Ishikawa (cell line): ENCODE results near the gene DARS1.
A peak's percentile ranks its signal among the peaks of the same experiment; 100 is the strongest.

Source experiments
- CEBPB ChIP-seq: IDR thresholded peaks from 2 replicates; pipeline ENCODE4 v1.6.1; 2012
- CREB1 ChIP-seq: IDR thresholded peaks from 2 replicates; pipeline ENCODE4 v1.6.1; 2012; ENCODE audit warnings: low read depth
- EGR1 ChIP-seq: IDR thresholded peaks from 2 replicates; pipeline ENCODE4 v1.6.1; 2012
- EP300 ChIP-seq: IDR thresholded peaks from 2 replicates; pipeline ENCODE4 v1.6.1; 2012; ENCODE audit warnings: borderline replicate concordance
- FOXM1 ChIP-seq: IDR thresholded peaks from 2 replicates; pipeline ENCODE4 v1.6.1; 2012; ENCODE audit warnings: low read depth, borderline replicate concordance
- NFIC ChIP-seq: IDR thresholded peaks from 2 replicates; pipeline ENCODE4 v1.6.1; 2012
- RAD21 ChIP-seq: IDR thresholded peaks from 2 replicates; pipeline ENCODE4 v1.6.1; 2012; ENCODE audit warnings: low read depth
- TAF1 ChIP-seq: IDR thresholded peaks from 2 replicates; pipeline ENCODE4 v1.6.1; 2012; ENCODE audit warnings: low read depth, mild to moderate bottlenecking
- TEAD4 ChIP-seq: IDR thresholded peaks from 2 replicates; pipeline ENCODE4 v1.6.1; 2012
- YY1 ChIP-seq: IDR thresholded peaks from 2 replicates; pipeline ENCODE4 v1.6.1; 2012; ENCODE audit warnings: low read depth
- TF ChIP-seq, protein P1 (sequence below): IDR thresholded peaks from 2 replicates; pipeline ENCODE4 v1.6.1; 2012
- TF ChIP-seq, protein P2 (sequence below): IDR thresholded peaks from 2 replicates; pipeline ENCODE4 v1.6.1; 2012; ENCODE audit warnings: low read depth, mild to moderate bottlenecking
- TF ChIP-seq, protein P3 (sequence below): IDR thresholded peaks from 2 replicates; pipeline ENCODE4 v1.6.1; 2012

DNA sequence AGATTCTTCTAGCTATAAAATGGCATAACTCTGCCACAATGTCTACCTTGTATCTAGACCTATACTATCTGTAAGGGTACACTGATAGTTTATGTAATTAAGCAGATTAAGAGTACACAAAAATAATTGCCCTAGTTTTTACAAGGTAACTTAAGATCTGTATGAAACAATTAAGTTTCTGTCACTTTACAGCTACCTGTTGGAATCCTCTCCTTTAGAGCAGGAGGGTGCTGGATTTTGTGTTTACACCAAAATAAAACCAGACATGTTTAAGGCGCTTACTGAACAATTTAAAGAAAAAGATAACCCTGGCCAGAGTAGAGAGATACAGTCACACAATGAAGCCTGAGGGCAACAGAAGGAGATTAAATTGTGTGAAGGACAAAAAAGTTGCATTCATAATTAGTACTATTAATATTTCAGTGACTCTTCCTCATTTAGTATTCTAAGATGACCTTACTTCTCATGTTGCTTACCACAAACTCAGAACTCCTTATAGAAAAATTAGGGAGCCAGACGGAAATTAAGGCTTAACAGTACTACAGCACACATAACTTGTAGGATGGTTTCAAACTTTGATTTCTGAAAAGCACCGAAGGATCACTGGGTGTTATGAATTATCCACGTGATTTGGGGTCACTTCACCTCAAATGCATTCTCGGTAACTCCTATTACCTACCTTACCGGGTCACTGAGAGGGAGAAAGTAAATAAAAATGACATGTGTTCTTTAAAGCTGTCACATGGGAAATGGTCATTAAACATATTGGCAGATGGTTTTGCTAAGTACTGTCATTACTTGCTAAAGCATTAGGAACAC lies 1.0 kb downstream of the DARS1 start:
- no peak for TF ChIP-seq YY1
- no peak for TF ChIP-seq TAF1
- TF ChIP-seq CEBPB, result no peak
- no peak for TF ChIP-seq EP300
- no peak for TF ChIP-seq RAD21
- no peak for TF ChIP-seq TEAD4
- TF ChIP-seq CREB1, result no peak
- TF ChIP-seq, protein P1, sequence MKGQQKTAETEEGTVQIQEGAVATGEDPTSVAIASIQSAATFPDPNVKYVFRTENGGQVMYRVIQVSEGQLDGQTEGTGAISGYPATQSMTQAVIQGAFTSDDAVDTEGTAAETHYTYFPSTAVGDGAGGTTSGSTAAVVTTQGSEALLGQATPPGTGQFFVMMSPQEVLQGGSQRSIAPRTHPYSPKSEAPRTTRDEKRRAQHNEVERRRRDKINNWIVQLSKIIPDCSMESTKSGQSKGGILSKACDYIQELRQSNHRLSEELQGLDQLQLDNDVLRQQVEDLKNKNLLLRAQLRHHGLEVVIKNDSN, result no peak
- no peak for TF ChIP-seq NFIC
- TF ChIP-seq, protein P2, sequence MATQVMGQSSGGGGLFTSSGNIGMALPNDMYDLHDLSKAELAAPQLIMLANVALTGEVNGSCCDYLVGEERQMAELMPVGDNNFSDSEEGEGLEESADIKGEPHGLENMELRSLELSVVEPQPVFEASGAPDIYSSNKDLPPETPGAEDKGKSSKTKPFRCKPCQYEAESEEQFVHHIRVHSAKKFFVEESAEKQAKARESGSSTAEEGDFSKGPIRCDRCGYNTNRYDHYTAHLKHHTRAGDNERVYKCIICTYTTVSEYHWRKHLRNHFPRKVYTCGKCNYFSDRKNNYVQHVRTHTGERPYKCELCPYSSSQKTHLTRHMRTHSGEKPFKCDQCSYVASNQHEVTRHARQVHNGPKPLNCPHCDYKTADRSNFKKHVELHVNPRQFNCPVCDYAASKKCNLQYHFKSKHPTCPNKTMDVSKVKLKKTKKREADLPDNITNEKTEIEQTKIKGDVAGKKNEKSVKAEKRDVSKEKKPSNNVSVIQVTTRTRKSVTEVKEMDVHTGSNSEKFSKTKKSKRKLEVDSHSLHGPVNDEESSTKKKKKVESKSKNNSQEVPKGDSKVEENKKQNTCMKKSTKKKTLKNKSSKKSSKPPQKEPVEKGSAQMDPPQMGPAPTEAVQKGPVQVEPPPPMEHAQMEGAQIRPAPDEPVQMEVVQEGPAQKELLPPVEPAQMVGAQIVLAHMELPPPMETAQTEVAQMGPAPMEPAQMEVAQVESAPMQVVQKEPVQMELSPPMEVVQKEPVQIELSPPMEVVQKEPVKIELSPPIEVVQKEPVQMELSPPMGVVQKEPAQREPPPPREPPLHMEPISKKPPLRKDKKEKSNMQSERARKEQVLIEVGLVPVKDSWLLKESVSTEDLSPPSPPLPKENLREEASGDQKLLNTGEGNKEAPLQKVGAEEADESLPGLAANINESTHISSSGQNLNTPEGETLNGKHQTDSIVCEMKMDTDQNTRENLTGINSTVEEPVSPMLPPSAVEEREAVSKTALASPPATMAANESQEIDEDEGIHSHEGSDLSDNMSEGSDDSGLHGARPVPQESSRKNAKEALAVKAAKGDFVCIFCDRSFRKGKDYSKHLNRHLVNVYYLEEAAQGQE, result no peak
- TF ChIP-seq EGR1, result no peak
- peak; percentile 1; the same call in 1 of the 2 replicates for TF ChIP-seq FOXM1
- TF ChIP-seq, protein P3, sequence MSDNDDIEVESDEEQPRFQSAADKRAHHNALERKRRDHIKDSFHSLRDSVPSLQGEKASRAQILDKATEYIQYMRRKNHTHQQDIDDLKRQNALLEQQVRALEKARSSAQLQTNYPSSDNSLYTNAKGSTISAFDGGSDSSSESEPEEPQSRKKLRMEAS, result no peak
